ENCODE data around the gene SRRM1.
"Not testable (repeated sequence)": the region's sequence is repeated elsewhere in the genome, so short reads cannot be mapped to it uniquely, and the experiment has no call there.

Gene SRRM1

DNA sequence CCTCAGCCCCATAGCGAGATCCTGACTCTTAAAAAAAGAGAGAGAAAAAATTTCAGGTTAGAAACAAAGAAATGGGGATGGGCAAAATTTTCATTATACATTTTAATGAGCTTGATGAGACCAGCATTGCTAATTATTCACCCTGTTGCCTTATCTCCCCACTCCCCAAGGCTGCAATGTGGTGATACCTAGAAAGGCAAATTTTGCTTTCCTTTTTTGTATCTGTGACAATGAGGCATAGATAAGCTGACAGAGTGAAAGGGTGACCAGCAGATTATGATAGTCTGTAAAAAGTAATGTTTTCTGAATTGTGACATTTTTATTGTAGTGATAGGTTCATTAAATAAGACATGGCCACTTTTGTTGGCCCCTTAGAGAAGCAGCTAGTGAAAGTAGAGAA, 12.9 kb downstream of the SRRM1 start:
- Mint-ChIP-seq H3K4me3 (no peak overlapping the region), H3K27ac (no peak overlapping the region), H3K4me1 (ENCODE audit: low read depth in 2 of 2) (peaks cover 17 to 41% of the 10 kb centered on the region in 2 donors), H3K9me3 (no peaks in the 10 kb centered on the region), H3K27me3 (no peaks in the 10 kb centered on the region), H3K36me3 (ENCODE audit: insufficient read depth) (peaks cover 97% of the 10 kb centered on the region)
- ATAC-seq (replicated peaks): no peak
- no peak for DNase-seq

DNA sequence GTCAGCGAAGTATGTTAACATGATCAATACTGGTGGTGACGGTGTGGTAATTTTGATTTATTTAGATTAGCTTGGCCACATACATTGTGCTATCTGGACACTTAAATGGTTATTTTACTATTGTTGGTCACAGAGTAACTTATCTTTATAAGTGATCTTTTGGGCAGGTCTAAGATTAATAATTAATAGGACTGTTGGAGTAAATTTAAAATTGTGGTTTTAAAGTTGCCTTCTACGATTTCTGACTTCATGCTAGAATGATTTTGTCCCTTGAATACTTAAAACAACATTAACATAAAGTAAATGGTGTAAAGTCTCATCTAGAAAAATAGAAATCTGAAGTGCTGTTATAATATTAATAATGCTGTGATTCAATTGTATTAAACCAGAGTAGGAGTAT, 14.7 kb downstream of the SRRM1 start:
- Mint-ChIP-seq H3K4me3 (no peak overlapping the region), H3K27me3 (no peaks in the 10 kb centered on the region), H3K36me3 (ENCODE audit: insufficient read depth) (peaks cover 96% of the 10 kb centered on the region), H3K27ac (peak overlapping the region in 1 of 2 donors; percentile 32), H3K4me1 (ENCODE audit: low read depth in 2 of 2) (peaks cover 13 to 35% of the 10 kb centered on the region in 2 donors), H3K9me3 (no peaks in the 10 kb centered on the region)
- no peak for ATAC-seq (replicated peaks)
- no peak for DNase-seq

DNA sequence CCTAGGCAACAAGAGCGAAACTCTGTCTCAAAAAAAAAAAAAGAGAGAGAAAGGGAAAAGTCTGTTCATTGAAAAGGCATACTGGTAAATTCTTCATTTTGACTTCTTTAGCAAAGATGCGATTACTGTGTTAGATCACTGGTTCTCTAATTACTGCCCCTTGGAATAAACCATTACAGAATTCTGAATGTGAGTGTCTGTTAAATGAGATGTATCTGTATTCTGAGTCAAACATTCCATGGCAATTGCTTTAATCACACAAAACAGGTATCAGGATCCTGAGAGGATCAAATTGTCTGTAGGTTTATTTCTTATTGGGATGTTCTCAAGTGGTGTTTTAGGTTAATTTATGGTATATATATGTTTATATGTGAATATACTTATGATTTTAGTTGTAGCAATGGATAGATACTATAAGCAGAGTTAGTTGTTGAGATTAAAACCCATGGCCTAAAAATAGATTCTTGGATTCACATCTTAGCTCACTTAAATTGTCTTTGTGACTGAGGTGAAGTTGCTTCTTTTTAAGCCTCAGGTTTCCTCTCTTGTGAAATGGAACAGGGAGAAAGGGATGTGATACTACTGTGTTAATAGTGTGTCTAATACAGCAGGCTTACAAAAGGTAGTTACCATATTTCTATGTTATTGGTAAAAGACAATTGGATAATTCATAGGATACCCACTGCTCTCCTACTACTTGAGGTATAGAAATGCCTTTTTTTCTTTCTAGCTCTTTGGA, 16.2 kb downstream of the SRRM1 start:
- Mint-ChIP-seq H3K36me3 (ENCODE audit: insufficient read depth) (peaks cover 96% of the 10 kb centered on the region), H3K4me1 (ENCODE audit: low read depth in 2 of 2) (peaks cover 15 to 32% of the 10 kb centered on the region in 2 donors), H3K27me3 (no peaks in the 10 kb centered on the region), H3K27ac (peak overlapping the region; percentile 45 to 77), H3K4me3 (no peak overlapping the region), H3K9me3 (no peaks in the 10 kb centered on the region)
- ATAC-seq (replicated peaks) (no peak), DNase-seq (no peak)

DNA sequence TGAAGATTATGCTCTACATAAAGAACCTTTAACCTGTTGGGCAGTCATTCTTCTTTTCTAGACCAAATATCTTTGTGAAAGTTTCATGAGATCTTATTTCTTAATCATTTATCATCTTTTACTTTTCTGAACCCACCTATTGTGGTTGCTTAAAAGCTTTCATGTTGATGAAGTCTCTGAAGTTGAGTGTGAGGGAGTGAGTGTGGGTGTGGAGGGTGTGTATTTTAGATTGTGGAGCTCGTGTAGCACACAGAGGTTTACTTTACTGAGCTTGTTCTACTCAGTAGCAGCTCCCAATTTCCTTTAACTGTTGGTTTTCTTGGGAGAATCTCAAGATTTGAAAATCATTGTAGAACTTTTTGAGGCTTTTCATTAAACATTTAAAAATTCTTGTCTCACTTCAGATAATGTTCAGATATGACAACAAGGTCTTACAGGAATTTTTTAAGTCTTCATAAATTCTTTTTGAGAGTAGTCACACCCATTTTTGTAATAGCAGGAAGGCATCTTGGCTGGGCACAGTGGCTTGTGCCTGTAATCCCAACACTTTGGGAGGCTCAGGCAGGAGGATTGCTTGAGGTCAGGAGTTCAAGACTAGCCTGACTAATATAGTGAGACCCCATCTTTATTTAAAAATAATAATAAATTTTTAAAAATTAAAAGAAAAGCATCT, 17.0 kb downstream of the SRRM1 start:
- H3K27me3 Mint-ChIP-seq: no peaks in the 10 kb centered on the region
- ATAC-seq (replicated peaks): no peak
- no peaks in the 10 kb centered on the region for H3K9me3 Mint-ChIP-seq
- H3K4me1 Mint-ChIP-seq (ENCODE audit: low read depth in 2 of 2): peaks cover 15 to 32% of the 10 kb centered on the region in 2 donors
- peaks cover 95% of the 10 kb centered on the region for H3K36me3 Mint-ChIP-seq (ENCODE audit: insufficient read depth)
- no peak overlapping the region for H3K4me3 Mint-ChIP-seq
- H3K27ac Mint-ChIP-seq: peak overlapping the region; percentile 45 to 77
- DNase-seq: no peak

DNA sequence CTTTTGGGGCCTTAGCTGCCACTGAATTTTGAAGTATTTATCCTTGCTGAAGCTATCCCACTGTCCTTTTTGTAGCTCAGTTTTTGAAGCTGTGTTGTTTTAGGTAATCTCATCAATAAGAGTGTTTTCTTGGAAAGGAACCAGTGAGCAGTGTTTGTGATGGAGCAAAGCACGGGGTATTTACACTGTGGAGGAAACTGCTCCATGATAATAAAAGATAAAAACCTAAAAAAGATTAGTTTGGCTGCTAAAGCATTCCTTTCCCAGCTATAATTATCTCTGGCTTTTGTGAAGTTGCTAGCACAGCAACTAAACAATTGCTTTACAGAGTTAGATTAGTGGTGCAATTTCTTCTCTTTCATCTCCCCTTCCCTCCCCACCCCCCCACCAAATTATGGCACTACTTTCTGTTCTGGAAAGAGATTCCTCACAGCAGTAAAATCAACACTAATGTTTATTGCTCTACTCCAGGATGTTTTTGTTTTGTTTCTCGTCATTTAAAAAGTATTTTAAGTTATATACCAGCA, 21.5 kb downstream of the SRRM1 start:
- H3K36me3 Mint-ChIP-seq (ENCODE audit: insufficient read depth): peaks cover 97% of the 10 kb centered on the region
- H3K4me3 Mint-ChIP-seq: no peak overlapping the region
- H3K27me3 Mint-ChIP-seq: no peaks in the 10 kb centered on the region
- DNase-seq (no peak), ATAC-seq (replicated peaks) (no peak)
- peak overlapping the region in 1 of 2 donors; percentile 52 for H3K27ac Mint-ChIP-seq
- H3K4me1 Mint-ChIP-seq (ENCODE audit: low read depth in 2 of 2): peaks cover 3 to 5% of the 10 kb centered on the region in 2 donors
- no peaks in the 10 kb centered on the region for H3K9me3 Mint-ChIP-seq

DNA sequence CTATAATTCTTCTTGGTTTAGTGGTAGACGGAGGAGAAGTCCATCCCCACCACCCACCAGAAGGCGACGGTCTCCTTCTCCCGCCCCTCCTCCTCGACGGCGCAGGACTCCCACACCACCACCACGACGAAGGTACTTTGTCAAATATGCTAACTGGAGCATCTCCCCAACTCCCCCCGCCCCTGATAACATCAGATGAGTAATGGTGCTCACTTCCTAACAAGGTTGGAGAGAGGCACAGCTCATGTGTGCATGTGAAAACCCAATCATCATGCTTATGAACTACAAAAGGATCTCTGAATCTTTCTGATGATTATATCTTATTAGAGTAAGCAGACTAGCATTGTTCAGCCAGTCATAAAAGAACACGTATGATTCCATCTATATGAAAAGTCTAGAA, 23.7 kb downstream of the SRRM1 start:
- ATAC-seq (replicated peaks) (no peak), DNase-seq (no peak)
- no peaks in the 10 kb centered on the region for H3K9me3 Mint-ChIP-seq
- no peak overlapping the region for H3K27ac Mint-ChIP-seq
- peaks cover 4 to 7% of the 10 kb centered on the region in 2 donors for H3K4me1 Mint-ChIP-seq (ENCODE audit: low read depth in 2 of 2)
- H3K36me3 Mint-ChIP-seq (ENCODE audit: insufficient read depth): peaks cover 99% of the 10 kb centered on the region
- no peak overlapping the region for H3K4me3 Mint-ChIP-seq
- no peaks in the 10 kb centered on the region for H3K27me3 Mint-ChIP-seq

DNA sequence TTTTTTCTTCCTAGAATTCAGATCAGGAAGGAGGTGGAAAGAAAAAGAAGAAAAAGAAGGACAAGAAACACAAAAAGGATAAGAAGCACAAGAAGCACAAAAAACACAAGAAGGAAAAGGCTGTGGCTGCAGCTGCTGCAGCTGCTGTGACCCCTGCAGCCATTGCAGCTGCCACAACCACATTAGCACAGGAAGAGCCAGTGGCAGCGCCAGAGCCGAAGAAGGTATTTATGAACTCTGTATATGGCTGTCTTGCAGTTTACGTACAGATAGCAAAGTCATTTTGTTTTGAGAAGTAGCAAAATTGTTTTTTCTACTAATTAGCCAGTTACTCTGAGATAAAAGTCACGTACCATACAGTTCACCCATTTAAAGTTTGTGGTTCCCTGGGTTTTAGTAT, 28.3 kb downstream of the SRRM1 start:
- not testable (repeated sequence) for H3K9me3 Mint-ChIP-seq; H3K4me3 Mint-ChIP-seq; H3K27me3 Mint-ChIP-seq; DNase-seq; H3K4me1 Mint-ChIP-seq (ENCODE audit: low read depth in 2 of 2)
- Mint-ChIP-seq H3K27ac (peak overlapping the region; percentile 13 to 15), H3K36me3 (ENCODE audit: insufficient read depth) (peaks cover 94% of the 10 kb centered on the region)
- ATAC-seq (replicated peaks): peak; percentile 85

DNA sequence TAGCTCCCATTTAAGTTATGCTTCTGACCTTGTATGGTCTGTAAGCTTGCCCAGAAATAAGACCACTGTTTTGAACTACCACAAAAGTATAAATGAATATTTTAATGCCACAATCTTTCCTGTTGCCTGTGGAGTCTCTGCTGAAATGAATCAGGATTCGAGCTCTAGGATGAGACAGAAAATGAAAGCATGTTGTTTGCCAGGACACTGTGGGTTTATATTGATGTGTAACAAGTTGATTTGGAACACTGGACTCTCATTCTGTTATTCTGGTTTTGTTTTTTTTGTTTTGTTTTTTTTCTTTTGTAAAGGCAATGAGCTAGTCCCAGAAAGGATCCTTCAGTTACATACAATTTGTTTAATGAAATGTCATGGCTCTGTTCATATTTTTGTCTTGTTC, 29.6 kb downstream of the SRRM1 start:
- not testable (repeated sequence) for DNase-seq; ATAC-seq (replicated peaks); H3K27me3 Mint-ChIP-seq; H3K4me3 Mint-ChIP-seq; H3K4me1 Mint-ChIP-seq (ENCODE audit: low read depth in 2 of 2); H3K9me3 Mint-ChIP-seq
- Mint-ChIP-seq H3K27ac (peak overlapping the region in 1 of 2 donors; percentile 58), H3K36me3 (ENCODE audit: insufficient read depth) (peaks cover 84% of the 10 kb centered on the region)

DNA sequence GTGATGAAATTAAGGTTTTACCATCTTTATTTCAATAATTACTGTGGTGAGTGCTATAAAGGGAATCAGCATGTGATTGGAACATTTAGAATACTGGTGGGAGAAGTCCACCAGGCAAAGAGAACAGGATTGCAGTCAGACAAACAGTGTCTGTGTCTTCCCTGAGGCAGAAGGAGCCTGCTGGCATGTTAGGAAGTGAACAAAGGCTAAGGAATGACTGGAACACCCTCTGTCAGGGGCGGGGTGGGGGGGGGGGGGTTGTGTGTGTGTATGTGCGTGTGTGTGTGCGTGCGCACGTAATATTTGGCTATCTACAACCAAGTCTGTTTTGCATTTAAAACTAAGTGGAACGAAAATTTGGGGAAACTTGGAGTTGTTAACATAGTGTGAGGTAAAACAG, 30.2 kb downstream of the SRRM1 start:
- Mint-ChIP-seq H3K4me3 (no peak overlapping the region), H3K36me3 (ENCODE audit: insufficient read depth) (peaks cover 77% of the 10 kb centered on the region), H3K27ac (peak overlapping the region in 1 of 2 donors; percentile 58), H3K4me1 (ENCODE audit: low read depth in 2 of 2) (peaks cover 4 to 5% of the 10 kb centered on the region in 2 donors), H3K9me3 (no peaks in the 10 kb centered on the region), H3K27me3 (no peaks in the 10 kb centered on the region)
- no peak for DNase-seq
- ATAC-seq (replicated peaks): no peak

DNA sequence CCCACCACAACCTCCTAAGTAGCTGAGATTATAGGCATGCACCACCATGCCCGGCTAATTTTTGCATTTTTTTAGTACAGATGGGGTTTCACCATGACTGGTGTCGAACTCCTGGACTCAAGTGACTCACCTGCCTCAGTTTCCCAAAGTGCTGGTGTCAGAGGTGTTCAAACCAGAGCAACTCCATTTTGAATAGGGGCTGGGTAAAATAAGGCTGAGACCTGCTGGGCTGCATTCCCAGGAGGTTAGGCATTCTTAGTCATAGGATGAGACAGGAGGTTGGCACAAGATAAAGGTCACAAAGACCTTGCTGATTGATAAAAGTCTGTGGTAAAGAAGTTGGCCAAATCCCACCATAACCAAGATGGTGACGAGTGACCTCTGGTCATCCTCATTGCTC, 35.3 kb downstream of the SRRM1 start:
- peaks cover 27% of the 10 kb centered on the region for H3K36me3 Mint-ChIP-seq (ENCODE audit: insufficient read depth)
- H3K27ac Mint-ChIP-seq; ATAC-seq (replicated peaks); H3K27me3 Mint-ChIP-seq; H3K9me3 Mint-ChIP-seq; H3K4me1 Mint-ChIP-seq (ENCODE audit: low read depth in 2 of 2); DNase-seq; H3K4me3 Mint-ChIP-seq: not testable (repeated sequence)

DNA sequence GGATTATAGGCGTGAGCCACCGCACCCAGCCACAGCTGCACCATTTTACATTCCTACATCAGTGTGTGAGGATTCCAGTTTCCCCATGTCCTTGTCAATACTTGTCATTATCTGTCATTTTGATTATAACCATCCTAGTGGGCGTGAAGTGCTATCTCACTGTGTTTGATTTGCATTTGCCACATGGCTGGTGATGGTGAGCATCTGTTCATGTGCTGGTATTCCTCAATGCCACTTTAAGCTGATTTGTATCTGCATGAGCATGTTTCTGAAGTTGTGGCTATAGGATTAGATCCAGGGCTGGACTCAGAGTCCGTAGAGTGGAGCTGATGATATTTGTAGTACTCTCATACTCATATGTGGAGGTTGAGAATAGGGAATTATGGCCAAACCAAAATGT, 36.6 kb downstream of the SRRM1 start:
- no peaks in the 10 kb centered on the region for H3K27me3 Mint-ChIP-seq

DNA sequence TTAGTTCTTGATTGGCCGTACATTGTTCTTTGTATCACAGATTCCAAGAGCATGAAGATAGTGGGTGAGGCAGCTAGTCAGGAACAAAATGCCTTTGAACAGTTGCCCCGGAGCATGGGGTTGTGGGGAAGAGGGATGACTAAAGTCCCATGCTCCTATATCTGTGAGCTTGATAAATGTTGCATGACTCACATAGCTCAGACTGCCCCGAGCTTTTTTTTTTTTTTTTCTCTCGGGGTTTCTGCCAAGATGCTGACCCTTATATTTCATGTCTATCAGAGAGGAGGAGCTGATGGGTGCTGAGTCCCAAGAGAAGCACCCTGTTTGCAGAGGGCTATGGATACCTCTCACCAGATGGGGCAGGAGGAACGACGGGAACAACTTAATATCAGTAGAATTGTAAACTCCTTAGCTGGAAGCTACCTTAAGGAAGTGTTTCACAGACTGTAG, 40.6 kb downstream of the SRRM1 start:
- Mint-ChIP-seq H3K27ac (no peak overlapping the region), H3K4me3 (no peak overlapping the region), H3K27me3 (no peaks in the 10 kb centered on the region), H3K9me3 (no peaks in the 10 kb centered on the region), H3K36me3 (ENCODE audit: insufficient read depth) (no peaks in the 10 kb centered on the region), H3K4me1 (ENCODE audit: low read depth in 2 of 2) (peaks cover 0 to 2% of the 10 kb centered on the region in 2 donors)
- ATAC-seq (replicated peaks) (no peak), DNase-seq (no peak)

More for the DNA sequence above, 36.6 kb downstream of the SRRM1 start:
- no peak for DNase-seq
- ATAC-seq (replicated peaks): no peak
- Mint-ChIP-seq H3K36me3 (ENCODE audit: insufficient read depth) (peaks cover 17% of the 10 kb centered on the region), H3K4me1 (ENCODE audit: low read depth in 2 of 2) (peaks cover 0 to 2% of the 10 kb centered on the region in 2 donors), H3K9me3 (no peaks in the 10 kb centered on the region), H3K27ac (no peak overlapping the region), H3K4me3 (no peak overlapping the region)

DNA sequence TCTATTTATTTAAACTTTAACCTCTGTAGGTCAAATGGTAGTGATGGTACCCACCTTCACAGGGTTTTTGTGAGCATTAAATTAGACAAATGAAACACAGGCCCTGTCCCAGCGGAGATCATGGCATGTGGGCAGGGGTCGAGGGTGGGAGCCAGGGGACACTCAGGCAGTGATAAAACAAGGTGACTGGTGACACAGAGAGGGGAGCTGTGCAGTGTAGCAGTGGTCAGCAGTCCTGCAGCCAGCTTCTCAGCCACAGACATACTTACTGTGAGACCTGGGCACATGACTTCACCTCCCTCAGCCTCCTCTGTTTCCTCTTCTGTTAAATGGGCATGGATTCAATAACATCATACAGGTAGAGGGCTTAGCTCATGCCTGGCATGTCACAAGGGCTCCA, 44.9 kb downstream of the SRRM1 start:
- Mint-ChIP-seq H3K4me1 (ENCODE audit: low read depth in 2 of 2) (no peaks in the 10 kb centered on the region), H3K9me3 (no peaks in the 10 kb centered on the region), H3K36me3 (ENCODE audit: insufficient read depth) (no peaks in the 10 kb centered on the region), H3K4me3 (no peak overlapping the region), H3K27me3 (no peaks in the 10 kb centered on the region), H3K27ac (no peak overlapping the region)
- no peak for DNase-seq
- no peak for ATAC-seq (replicated peaks)

Data from effector memory CD8-positive, alpha-beta T cell (primary cell).